GM21576 (cell line): ENCODE measurements around the gene NUDT2.
A peak's percentile ranks its signal among the peaks of the same experiment; 100 is the strongest.

Experiments
- ATAC-seq: cut with Tn5 transposase; IDR thresholded peaks from one replicate; pipeline ENCODE4 v1.9.1; 2021; ENCODE audit warnings: mild to moderate bottlenecking, moderate library complexity; ENCODE audit not compliant: unreplicated experiment

Gene NUDT2

DNA sequence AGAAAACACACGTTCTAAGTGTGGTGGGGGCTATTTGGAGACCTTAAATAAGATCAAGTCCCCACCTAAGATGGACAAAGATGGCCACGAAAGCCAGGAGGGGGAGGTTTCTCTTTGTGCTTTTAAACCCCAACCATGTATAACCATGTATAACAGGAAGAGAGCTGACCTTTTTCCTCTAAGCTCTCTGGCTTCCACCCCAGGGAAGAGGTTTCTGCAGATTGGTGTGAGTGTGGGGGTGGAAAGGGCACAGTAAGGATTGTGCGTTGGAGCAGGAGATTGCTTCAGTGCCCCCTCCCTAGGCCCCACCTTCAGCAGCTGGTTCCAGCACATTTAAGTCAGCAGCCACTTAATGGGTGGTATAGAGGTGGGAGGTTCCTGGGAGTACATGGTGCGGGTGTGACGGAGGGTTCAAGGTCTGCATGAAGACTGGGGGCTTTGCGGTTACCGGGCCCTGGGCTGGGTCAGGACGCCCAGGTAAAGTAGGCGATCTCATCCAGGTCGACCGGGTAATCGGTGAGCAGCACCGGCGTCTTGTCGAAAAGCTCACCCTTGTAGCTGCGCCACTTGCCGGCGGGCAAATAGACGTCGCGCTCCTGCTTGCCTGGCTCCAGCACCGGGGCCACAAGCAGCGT is 41.1 kb downstream of the NUDT2 start:
- no peak for ATAC-seq

DNA sequence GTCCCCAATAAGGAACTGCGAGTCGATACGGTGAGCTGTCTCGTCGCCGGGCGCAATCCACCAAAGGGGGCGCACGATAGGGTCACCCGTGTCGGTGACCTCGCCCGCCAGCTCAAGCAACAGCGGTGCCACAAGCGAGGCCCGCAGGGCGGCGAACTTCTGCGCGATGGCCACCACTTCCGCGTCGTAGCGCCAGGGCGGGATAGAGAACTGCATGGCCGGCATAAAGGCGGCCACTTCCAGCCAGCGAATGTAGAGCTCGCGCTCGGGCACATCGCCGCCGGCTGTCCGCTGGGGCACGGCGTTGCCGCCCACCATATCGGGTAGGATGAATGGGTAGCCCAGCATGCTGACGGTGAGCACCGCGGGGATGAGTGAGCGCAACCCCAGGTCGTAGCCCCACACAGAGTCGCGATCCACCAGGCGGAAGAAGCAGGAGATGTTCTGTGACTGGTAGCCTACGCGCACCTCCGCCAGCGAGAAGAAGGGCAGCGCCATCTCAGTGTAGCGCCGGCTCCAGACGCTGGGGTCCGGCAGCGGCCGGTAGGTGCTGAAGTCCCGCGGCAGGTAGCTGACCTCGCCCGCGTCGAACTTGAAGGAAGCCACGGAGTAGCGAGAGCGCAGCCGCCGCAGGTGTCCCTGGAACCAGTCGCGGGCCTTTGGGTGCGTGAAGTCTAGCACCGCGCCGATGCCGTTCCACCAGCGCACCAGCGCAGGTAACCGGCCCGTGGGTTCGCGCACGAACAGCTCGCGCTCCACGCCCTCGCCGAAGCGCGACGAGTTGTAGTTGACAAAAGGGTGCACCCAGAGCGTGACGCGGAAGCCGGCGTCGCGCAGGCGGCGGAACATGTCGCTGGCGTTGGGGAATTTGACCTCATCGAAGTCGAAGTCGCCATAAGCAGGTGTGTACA is 41.9 kb downstream of the NUDT2 start:
- ATAC-seq, result no peak

DNA sequence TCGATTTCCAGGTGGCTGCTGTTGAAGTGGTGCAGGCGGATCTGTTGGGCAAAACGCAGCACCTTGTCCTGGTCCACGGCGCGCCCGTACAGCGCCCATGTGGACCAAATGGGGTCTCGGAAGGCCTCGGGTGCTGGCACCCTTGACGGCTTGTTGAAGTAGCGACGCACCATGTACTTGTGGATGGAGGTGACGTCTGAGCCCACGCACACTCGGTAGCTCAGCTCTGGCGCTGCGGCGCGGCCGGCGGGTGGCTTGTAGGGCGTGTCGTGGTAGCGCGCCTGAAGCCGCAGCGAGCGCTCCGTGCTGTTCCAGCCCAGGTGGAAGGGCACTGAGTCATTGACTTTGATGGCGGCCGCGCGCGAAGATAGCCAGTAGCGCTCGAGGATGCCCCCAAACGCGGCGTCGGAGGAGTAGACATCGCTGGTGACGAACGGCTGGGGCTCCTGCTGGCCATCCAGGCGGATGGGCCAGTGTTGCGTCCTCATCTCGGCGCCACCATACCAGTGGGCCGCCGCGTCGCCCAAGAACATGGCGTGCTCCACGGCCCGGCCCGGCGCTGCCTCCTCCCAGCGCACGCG is 42.6 kb downstream of the NUDT2 start:
- no peak for ATAC-seq

DNA sequence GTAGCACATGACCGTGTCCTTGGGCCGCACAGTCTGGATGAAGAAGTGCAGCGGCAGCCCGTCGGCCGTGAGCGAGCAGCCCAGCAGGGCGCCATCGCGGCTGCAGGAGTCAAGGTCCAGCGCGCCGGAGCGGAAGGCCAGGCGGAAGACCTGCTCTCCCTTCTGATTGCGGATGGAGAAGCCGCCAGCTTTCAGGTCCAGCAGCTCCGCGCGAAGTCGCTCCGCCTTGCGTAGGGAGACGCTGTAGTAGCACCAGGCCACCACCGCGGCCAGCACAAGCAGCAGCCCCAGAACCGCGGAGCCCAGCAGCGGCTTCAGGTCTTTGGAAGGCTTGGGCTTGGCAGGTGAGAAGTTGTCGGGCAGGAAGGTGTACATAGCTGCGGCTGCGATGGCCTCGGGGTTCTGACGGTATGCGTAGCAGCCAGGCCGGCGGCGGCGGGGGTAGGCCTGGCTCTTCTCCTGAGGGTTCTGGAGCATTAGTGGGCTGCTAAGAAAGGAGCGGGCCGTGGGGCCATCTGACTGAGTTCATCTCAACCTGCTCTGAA is 43.2 kb downstream of the NUDT2 start:
- ATAC-seq, result no peak

DNA sequence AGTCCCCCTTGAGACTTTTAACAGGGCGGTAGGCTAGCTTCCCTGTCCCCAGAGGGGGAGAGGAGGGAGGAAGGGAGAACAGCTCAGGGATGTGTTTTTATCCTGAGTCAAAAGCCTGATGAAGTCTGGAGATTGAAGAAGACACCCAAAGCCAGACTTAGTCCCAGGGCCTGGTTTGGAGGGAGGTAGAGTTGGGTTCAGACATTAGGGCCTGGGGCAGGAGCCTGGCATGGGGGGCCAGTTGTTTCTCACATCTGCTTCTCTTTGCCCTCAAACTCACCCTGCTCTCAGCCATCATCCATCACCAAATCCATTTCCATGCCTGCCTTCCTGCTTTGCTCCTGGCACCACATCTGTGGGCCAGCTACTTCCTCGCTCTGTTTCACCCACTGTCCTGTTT is 44.4 kb downstream of the NUDT2 start:
- no peak for ATAC-seq

DNA sequence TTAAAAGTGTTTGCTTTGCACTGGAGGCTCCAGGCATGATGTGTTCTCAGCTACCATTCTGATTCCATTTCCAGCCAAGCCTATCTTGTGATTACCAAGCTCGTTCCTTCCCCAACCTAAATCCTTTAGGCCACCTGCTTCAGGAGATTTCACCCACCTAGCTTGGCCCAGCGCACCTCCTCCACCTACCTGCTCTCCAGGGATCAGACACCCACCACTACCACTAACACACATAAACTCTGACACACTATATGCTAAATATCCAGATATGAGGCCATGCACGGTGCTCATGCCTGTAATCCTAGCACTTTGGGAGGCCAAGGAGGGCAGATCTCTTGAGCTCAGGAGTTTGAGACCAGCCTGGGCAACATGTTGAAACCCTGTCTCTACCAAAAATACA is 45.0 kb downstream of the NUDT2 start:
- ATAC-seq, result no peak

DNA sequence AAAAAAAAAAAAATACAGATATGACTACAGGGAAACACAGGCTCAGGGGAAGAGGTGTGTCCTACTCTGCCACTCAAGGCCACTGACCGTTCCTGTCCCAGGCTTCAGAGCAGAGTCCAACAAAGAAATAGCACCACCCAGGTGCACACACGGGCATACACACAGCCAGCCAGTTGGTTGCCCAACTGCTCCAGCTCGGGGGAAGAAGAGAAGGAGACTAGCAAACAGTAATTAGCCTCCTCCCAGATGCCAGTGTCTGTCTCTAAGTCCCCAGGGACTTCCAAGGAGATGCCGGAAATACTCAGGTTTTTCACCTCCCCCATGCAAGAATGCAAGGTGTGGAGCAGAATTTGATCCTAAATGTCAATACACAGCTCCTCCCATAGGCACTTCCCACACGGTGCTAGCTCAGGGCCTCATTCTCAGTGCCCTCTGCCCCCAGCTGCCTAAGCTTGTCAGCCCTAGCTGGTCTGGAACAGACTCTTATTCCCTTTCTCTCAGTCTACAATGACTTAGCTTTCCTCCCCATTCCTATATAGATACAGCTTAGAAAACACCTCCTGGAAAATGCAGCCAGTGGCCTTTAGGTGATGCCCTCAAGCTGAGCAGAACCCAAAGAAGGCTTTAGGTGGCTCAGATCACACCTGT is 45.7 kb downstream of the NUDT2 start:
- no peak for ATAC-seq

DNA sequence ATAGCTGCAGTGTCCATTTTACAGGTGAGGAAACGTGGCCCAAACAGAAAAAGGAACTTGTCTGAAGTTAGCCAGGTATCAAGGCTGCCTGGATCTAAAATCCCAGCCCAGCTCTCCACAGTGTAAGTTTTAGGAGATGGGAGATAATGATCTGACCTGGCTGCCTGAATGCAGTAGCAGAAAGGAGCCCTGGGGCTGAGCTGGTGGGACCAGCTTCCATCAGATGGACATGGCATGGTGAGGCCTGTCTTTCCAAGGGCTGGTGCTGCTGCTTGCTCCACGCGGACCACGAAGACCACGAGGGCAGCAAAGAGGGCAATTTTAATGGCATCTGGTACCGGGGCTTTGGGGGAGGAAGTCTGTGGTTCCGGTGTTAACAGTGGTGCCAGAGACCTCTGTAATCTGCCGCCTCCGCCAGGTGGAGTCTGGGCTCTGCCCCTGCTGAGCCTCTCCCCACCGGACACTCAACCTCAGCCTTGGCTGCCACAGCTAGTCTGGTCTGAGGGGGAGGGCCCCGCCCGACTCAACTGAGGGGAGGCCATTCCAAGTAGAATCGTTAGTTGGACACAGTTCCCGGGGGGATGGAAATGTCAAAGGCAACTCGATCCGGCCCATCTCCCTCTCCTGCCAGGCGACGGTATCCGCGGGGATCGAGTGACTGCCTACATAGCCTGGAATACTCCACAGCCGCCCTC is 46.7 kb downstream of the NUDT2 start:
- peak; percentile 25 for ATAC-seq

DNA sequence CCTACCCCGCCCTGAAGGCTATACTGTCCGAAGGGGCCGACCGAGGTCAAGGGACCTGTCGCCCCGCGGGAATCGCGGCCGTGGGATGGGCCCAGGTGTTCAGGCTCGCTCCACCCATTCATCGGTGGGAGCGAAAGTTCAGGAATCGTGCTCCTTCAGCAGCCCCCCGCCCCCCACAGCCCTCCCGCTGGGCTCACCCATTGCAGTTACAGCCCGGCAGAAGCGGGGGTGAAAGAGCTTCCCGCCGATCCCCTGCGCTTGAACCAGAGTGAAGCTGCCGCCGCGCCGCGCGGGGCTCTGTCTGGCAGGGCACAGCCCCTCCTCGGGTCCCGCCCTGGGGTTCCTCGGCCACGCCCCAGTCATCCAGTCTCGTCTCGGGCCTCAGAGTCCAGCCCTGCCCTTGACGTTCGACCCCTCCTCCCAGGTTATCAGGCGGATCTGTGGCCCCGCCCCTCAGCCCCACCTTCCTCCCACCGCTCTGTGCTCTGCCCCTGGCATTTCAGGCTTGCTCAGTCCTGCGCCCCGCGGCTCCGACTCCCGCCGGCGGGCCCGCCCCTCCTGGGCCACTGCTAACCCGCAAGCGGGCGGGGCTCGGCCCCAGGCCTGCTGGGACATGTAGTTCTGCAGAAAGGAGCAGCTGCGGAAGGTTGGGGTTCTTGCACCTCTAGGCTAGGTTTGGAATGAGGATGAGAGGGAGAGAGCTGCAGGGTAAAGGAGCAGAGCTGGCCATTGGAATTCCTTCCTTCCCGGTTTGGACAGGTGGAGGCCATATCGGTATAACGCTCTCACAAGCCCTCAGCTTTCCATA is 47.4 kb downstream of the NUDT2 start, which contains the start of gene MYORG:
TSS of gene MYORG (minus strand) at position 303 of the 808 bp plus-strand sequence. CDS start 3,955 bp downstream, outside the sequence.
- peak; percentile 74 for ATAC-seq

DNA sequence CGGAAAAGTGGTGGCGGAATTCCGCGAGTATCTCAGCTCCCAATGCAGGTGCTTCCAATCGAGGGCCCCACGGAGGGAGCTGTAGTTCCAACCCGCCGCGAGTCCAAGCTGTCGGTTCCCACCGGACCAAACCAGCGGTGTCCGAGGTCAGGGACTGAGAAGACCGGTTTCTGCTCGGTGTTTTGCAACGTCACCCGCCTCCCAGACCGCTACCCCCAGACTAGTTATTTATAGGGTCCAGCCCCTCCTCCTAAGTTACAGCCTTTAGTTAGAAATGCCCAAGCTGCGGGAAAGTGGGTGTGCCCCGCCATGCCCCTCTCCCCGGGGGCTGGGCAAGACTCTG is 48.0 kb downstream of the NUDT2 start:
- ATAC-seq, result no peak

DNA sequence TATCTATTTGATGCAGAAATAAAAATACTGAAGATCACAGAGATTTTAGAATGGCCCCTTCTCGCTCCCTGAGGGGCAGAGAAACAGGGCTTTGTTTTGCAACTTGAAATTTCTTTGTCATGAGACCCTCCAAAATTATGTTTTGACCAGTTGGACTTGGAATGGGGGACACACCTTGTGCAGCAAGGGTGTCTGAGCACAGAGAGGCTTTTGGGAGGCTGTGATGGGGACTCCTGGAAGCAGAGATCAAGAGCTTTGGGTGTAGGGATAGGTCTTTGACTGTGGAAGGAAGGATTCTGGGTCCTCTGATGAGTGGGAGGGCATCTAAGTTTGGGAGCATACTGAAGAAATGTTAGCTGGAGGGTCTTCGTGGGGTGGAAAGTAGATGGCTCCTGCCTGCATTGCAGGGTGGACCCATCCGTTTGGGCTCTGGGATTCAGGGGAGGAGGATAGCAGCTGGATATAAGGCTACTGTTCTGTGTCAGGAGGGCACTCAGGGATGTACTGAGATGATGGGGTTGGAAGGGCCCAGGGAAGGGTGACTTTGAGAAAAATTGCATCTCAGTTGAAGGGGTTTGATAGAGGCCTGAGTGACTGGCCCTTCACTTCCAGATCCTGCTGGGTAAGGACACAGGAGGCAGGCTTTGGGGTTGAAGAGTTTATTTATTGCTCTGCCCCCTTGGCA is 49.1 kb downstream of the NUDT2 start:
- ATAC-seq, result no peak

DNA sequence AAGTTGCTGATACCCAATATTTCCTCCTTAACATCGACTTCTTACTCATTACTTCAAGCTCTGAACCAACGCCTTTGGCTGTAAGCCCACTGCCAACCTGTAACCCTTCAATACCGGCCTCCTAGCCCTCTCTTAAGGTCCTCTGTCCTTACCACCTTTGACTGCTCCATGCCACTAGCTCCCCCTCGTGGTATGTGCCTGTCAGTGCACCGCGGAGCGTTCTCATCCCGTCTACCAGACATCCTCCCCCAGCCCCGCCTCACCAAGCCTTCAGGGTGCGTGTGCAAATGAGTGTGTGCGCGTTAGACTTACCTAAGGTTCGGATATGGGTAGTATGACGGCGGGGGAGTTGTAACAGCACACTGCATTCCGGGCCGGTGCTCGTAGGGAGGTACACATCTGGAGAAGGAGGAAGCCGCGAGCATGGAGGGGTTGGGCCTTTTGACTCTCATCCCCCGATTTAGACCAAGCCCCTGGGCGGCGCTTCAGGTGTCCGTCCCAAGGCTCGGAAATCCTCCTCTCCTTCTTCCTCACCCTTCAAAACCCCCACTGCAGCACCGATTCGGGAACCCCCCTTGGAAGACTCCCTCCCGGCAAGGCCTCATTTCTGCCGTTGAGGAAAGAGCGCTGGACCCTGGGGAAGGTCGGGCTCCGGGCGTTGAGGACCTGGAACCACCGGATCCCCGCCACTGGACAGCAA is 50.1 kb downstream of the NUDT2 start:
- peak; percentile 30 for ATAC-seq

DNA sequence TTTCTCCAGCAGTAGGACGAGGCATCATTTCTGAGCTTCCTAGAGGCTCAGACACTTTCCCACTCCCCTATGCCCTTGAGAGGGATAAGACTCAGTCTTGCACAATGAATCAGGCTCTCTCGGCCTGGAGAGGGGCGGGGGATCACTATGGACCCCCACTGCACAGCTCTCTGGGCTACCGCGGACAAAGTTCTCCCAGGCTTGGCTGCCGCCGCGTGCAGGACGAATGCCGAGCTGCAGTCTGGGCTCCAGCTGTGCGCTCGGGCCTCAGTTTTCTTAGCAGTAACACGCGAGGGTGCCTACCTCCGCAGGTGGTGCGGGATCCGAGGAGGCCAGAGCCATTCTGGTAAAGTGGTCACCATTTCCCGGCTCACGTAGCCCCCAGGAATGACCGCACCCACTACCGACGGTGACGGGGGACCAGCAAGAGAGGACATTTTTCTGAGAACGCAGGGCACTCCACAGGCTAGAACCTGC is 50.7 kb downstream of the NUDT2 start:
- ATAC-seq, result no peak

DNA sequence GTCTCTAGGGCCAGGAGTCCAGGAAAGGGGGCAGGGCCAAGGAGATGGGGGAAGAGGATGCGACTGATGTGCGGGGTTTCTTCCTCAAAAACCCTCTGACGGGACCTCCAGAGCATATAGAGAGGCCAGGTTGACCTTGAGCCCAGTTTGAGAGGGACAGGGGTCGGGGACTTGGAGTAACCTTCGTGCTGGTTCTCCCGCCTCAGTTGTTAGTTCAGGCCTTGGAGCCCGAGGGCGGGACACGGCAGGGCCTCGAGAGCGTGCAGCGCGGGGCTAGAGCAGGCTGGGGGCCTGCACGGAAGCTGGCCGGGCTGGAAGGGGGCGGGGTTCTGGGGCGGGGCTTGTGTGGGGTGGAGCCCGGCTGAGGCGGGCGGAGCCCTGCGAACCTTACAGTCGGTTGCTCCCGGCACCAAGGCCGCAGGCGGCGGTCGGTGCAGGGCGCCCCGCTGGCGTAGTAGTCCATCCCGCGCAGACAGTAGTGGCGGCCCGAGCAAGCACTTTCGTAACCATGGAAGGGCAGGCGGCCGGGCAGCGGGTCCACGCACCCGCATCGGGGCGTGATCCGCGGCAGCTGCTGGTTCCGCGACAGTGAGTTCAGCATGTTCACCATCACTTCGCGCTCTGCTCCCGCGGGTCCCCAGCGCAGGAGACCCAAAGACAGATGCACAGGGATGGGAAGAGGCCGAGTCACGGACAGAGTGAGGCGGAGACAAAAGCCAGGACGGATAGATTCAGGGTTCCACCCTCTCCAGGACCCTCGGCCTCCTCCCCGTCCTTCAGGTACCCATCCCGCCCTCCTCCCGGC is 51.3 kb downstream of the NUDT2 start:
- peak; percentile 30 for ATAC-seq

DNA sequence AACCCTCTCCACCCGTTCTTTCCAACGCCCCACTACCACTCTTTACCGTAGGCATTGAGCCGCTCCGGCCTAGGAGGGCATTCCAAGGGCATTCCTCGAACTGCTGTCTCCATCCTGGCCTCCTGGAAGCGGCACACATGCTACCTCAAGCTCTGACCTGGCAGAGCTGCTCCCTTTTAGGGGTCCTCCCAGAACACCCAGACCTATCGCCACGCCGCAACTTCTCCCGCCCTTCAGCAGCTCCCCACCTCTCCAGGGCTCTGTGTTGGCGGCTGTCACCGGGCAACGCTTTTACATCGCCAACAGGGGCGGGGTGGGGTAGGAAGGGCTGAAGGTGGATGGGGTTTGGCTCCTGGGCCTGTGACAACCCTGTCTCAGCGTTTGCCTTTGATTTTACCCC is 52.0 kb downstream of the NUDT2 start:
- no peak for ATAC-seq

DNA sequence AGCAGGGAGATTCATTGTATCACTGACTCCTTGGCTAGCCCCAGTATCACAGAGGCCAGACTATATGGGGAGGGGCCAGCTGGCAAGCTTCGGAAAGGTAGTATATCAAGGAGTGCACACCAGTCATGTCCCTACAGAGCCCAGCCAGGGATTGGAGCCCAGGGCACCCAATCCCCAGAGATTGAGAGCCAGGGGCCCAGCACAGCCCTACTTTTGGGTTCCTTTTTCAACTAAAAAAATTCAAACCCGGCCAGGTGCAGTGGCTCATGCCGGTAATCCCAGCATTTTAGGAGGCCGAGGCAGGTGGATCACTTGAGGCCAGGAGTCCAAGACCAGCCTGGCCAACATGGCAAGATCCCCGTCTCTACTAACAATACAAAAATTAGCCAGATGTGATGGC is 52.7 kb downstream of the NUDT2 start:
- ATAC-seq, result no peak

DNA sequence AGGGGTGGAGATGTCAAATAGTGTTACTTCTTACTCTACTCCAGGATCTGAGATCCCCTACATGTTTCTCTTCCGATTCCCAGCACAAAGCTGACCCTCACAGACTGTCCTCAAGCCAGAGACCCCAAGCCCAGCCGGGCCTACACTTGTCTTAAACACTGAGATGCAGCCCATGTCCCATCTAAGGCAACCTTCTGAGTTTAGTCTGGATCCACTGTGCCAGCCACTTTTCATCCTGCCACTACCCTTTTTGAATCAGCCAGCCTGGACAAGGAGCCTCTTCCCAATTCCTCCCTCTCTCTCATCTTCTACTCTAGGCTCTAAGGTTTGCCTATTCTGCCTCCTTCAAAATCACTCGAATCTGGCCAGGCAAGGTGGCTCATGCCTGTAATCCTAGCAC is 53.5 kb downstream of the NUDT2 start:
- no peak for ATAC-seq

DNA sequence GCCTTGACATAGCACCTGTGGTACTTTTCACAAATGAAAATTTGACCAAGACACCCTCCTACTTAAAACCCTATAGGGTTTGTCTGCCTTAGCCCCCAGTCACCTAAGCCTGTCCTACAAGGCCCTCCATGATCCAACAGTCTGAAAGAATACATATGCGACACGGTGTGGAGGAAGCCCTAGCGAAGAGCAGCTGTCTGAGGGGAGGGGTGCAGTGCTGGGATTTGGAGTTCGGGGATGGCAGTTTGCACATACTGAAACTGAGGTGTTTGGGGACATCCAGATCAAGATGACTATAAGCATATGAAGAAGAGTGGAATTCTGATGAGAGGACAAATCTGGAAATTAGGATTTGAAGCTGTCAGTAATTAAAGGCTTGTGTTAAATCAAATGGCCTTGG is 54.5 kb downstream of the NUDT2 start:
- no peak for ATAC-seq
